Smooth muscle cell of bladder (primary cell): Measurements from ENCODE around the gene SETX. TPM values are rescaled to one million over a fixed set of nuclear protein-coding genes. Genes with fewer than 3 reads are reported as not detected.

Experiments used
- total RNA-seq: library from RNA; depleted of rRNA; stranded (reverse); fragments of >200 nt; gene quantifications from 2 replicates; pipeline ENCODE4 v1.2.3, GENCODE V29; 2014

SETX gene, protein sequence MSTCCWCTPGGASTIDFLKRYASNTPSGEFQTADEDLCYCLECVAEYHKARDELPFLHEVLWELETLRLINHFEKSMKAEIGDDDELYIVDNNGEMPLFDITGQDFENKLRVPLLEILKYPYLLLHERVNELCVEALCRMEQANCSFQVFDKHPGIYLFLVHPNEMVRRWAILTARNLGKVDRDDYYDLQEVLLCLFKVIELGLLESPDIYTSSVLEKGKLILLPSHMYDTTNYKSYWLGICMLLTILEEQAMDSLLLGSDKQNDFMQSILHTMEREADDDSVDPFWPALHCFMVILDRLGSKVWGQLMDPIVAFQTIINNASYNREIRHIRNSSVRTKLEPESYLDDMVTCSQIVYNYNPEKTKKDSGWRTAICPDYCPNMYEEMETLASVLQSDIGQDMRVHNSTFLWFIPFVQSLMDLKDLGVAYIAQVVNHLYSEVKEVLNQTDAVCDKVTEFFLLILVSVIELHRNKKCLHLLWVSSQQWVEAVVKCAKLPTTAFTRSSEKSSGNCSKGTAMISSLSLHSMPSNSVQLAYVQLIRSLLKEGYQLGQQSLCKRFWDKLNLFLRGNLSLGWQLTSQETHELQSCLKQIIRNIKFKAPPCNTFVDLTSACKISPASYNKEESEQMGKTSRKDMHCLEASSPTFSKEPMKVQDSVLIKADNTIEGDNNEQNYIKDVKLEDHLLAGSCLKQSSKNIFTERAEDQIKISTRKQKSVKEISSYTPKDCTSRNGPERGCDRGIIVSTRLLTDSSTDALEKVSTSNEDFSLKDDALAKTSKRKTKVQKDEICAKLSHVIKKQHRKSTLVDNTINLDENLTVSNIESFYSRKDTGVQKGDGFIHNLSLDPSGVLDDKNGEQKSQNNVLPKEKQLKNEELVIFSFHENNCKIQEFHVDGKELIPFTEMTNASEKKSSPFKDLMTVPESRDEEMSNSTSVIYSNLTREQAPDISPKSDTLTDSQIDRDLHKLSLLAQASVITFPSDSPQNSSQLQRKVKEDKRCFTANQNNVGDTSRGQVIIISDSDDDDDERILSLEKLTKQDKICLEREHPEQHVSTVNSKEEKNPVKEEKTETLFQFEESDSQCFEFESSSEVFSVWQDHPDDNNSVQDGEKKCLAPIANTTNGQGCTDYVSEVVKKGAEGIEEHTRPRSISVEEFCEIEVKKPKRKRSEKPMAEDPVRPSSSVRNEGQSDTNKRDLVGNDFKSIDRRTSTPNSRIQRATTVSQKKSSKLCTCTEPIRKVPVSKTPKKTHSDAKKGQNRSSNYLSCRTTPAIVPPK (N-terminal part only)
- 54.3 and 67.9 TPM in 2 replicates for total RNA-seq

GRCh38 chr9:132354637-132355355 is at the start of gene SETX:
TSS of gene SETX (minus strand) at chr9:132354986. CDS start at chr9:132349428, 5,558 bp downstream.

Other genes starting within 250 kb of the SETX start
- gene NTNG2, start 192.9 kb downstream of the SETX start, total RNA-seq, result 4.6 and 7.2 TPM in 2 replicates
- 7.5 and 9.2 TPM in 2 replicates for gene TTF1, start 51.9 kb upstream of the SETX start, total RNA-seq
- gene CFAP77, start 55.2 kb upstream of the SETX start, total RNA-seq, result 0.14 TPM in 1 of 2 replicates, not detected in the other
- not detected in 2 replicates for gene BARHL1, start 227.6 kb upstream of the SETX start, total RNA-seq